Right lobe of liver (tissue), 6 donors: Measurements from ENCODE around the gene ALDH1A1. TPM values are rescaled to one million over a fixed set of nuclear protein-coding genes. Genes with fewer than 3 reads are reported as not detected.

Experiments
- ATAC-seq, 4 donors: fragments of 200-7000 bp; cut with Tn5 transposase; one replicate each; pipeline ENCODE4 v1.9.1; 2020; ENCODE audit warnings: mild to moderate bottlenecking in 4 of 4, moderate library complexity in 4 of 4
- DNase-seq, 3 donors: peaks; one replicate each; pipeline ENCODE4 v3.0.0-alpha.2; 2020
- H3K27ac ChIP-seq, 3 donors: fragments of 200-600 bp; one replicate each; pipeline ENCODE4 v1.8.0; 2022
- H3K27me3 ChIP-seq, 2 donors: fragments of 200-600 bp; one replicate each; pipeline ENCODE4 v1.8.0; 2022
- H3K36me3 ChIP-seq, 4 donors: fragments of 200-600 bp; sonication (generic) in 1 of 4; one replicate each; pipeline versions ENCODE4 v1.5.1 to v1.8.0; 2017 to 2022; ENCODE audit warnings: control low read depth in 1 of 4
- H3K4me1 ChIP-seq, 4 donors: fragments of 200-600 bp; sonication (generic) in 1 of 4; one replicate each; pipeline versions ENCODE4 v1.5.1 to v1.8.0; 2017 to 2022; ENCODE audit warnings: control low read depth in 1 of 4
- H3K4me3 ChIP-seq, 3 donors: fragments of 200-600 bp; one replicate each; pipeline ENCODE4 v1.8.0; 2022
- H3K9me3 ChIP-seq, 4 donors: fragments of 200-600 bp; sonication (generic) in 1 of 4; one replicate each; pipeline versions ENCODE4 v1.5.1 to v1.8.0; 2017 to 2022; ENCODE audit warnings: control low read depth in 1 of 4
- POLR2A ChIP-seq: fragments of 450-650 bp; IDR thresholded peaks from one replicate; pipeline ENCODE4 v1.6.1; 2017; ENCODE audit warnings: antibody characterized with exemption, mild to moderate bottlenecking
- WGBS: methylation state at CpG from one replicate; pipeline ENCODE4 v1.1.6; 2018; ENCODE audit warnings: low coverage, low lambda C conversion rate; ENCODE audit not compliant: insufficient coverage; ENCODE audit errors: missing lambda C conversion rate; 5-methylcytosine and 5-hydroxymethylcytosine counted together
- intact Hi-C, 2 donors: fragments of 100-400 bp; cut with DNase I; formaldehyde crosslinking; loops; one replicate each; pipeline versions ENCODE4 v1.11.2 to v1.14.1; 2022
- total RNA-seq, 6 experiments: library from RNA; depleted of rRNA in 2 of 6; stranded (reverse); fragments of >200 nt in 2 of 6; fragmentation: NEBNext Ultra II Directional in 3 of 6; extraction: Animal tissue kit (Norgen Biotek cat#: 25700) in 3 of 6; gene quantifications; one replicate each; pipeline versions ENCODE4 v1.1.0 to v1.2.4, GENCODE V29; 2016 to 2023
- TF ChIP-seq, protein P1 (sequence below), 4 donors: fragments of 200-600 bp in 3 of 4; fragments of 450-650 bp in 1 of 4; IDR thresholded peaks; one replicate each; pipeline versions ENCODE4 v1.5.1 to v1.8.0; 2016 to 2022; ENCODE audit warnings: antibody characterized with exemption in 4 of 4, mild to moderate bottlenecking in 2 of 4
- donor health status: DM: no; HTN: yes; CAD: no.
- donor health status: DM: no; HTN: no; CAD: no.
- donor health status: DM: no; HTN: no; CAD: no.
- donor health status: DM: no; HTN: yes; CAD: no.
- donor health status: DM: no; HTN: yes; CAD: no.

Gene ALDH1A1
- total RNA-seq, 6 experiments from 2014 or later: 309 to 1,702 (median 521) TPM

GRCh38 chr9:72857624-72857996 lies 95.2 kb downstream of the ALDH1A1 start:
- peak overlapping the region; percentile 64 to 92 (median 83) for H3K27ac ChIP-seq
- TF ChIP-seq POLR2A: no peak
- TF ChIP-seq, protein P1, sequence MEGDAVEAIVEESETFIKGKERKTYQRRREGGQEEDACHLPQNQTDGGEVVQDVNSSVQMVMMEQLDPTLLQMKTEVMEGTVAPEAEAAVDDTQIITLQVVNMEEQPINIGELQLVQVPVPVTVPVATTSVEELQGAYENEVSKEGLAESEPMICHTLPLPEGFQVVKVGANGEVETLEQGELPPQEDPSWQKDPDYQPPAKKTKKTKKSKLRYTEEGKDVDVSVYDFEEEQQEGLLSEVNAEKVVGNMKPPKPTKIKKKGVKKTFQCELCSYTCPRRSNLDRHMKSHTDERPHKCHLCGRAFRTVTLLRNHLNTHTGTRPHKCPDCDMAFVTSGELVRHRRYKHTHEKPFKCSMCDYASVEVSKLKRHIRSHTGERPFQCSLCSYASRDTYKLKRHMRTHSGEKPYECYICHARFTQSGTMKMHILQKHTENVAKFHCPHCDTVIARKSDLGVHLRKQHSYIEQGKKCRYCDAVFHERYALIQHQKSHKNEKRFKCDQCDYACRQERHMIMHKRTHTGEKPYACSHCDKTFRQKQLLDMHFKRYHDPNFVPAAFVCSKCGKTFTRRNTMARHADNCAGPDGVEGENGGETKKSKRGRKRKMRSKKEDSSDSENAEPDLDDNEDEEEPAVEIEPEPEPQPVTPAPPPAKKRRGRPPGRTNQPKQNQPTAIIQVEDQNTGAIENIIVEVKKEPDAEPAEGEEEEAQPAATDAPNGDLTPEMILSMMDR (IDR thresholded peaks at IDR 0.05): no peak

DNA sequence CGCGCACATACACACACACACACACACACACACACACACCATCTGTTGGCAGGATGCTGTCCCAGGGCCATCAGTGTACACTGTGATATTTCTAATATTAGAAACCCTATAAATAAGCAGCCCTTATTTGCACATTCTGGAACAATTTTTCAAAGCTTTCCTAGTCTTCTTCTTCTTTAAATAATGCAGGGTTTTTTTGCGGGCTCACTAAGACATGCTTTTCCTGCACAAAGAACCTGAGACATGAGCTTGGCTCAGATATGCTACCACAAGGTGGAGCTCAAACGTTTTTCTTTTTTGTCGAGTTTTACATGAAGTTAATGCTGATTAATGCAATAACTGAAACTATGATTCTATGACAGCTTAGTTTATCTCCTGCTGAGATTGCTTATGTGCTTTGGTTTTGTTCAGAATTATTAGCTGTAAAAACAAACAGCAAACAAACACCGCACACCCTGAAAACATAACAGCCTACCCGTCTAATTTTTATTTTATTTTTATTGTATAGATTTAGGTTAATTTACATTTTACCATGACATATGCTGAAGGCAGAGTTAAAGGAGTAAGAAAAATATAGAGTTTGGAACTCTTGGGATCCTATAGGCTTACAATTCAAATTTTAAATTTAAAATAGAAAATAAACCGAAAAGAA lies 95.8 kb downstream of the ALDH1A1 start:
- no peaks in the 10 kb centered on the region for H3K27me3 ChIP-seq
- H3K4me3 ChIP-seq: no peak overlapping the region
- H3K4me1 ChIP-seq: peaks cover 0 to 30% (median 8%) of the 10 kb centered on the region in 4 donors
- WGBS: 40% methylated on average over 8 of the region's 8 CpGs
- TF ChIP-seq POLR2A: no peak
- TF ChIP-seq, protein P1 (IDR thresholded peaks at IDR 0.05): peak; percentile 58 to 81 (median 69)
- ATAC-seq (peak; percentile 72 to 75 (median 73)), DNase-seq (no peak)
- peak overlapping the region; percentile 64 to 92 (median 83) for H3K27ac ChIP-seq
- H3K36me3 ChIP-seq: no peaks in the 10 kb centered on the region
- intact Hi-C loops: no loop called here
- H3K9me3 ChIP-seq: no peaks in the 10 kb centered on the region

More at GRCh38 chr9:72857624-72857996, 95.2 kb downstream of the ALDH1A1 start:
- intact Hi-C loops: no loop called here
- H3K4me3 ChIP-seq: no peak overlapping the region
- no peaks in the 10 kb centered on the region for H3K9me3 ChIP-seq
- H3K27me3 ChIP-seq: no peaks in the 10 kb centered on the region
- H3K4me1 ChIP-seq: peaks cover 0 to 30% (median 8%) of the 10 kb centered on the region in 4 donors
- peak; percentile 36 to 52 (median 40) for ATAC-seq
- no peak for DNase-seq
- no peaks in the 10 kb centered on the region for H3K36me3 ChIP-seq
- WGBS: 86% methylated on average over 2 of the region's 2 CpGs

DNA sequence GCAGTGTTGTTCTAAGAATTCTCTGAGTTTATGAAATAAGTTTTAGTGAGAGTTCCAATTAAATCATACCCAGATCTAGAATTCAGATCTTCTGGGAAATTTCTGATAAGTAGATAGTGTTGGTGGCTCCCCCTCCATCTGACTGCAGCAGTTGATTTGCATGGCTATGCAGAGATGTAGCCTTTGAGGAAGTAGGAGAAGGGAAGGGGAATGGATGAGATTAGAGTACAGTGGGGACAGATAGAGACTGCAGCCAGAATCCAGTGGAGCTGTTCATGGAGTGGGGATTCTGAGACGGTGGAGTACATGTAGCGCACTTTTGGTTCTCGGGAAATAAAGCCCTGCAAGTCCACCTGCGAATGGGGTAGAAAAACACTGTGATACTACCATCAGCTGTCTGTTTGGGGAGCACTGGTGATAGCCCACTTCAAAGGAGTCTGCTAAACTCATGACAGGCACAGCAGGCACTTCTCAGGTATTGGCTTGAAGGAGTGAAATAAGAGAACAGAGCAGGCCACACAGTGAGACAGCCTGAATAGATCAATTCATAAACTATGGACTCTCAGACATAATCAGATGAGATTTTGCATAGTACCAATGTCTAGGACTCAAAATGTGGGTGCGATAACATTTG lies 96.8 kb downstream of the ALDH1A1 start:
- Histone ChIP-seq H3K36me3 (no peaks in the 10 kb centered on the region), H3K27me3 (no peaks in the 10 kb centered on the region), H3K4me1 (peaks cover 0 to 30% (median 8%) of the 10 kb centered on the region in 4 donors), H3K4me3 (no peak overlapping the region), H3K27ac (no peak overlapping the region), H3K9me3 (no peaks in the 10 kb centered on the region)
- intact Hi-C loops: no loop called here
- no peak for DNase-seq
- TF ChIP-seq, protein P1 (IDR thresholded peaks at IDR 0.05): no peak
- TF ChIP-seq POLR2A: no peak
- ATAC-seq: no peak
- 87% methylated on average over 5 of the region's 5 CpGs for WGBS

GRCh38 chr9:72855321-72855720 lies 97.5 kb downstream of the ALDH1A1 start:
- no peak overlapping the region for H3K27ac ChIP-seq
- no peak overlapping the region for H3K4me3 ChIP-seq
- peaks cover 0 to 30% (median 8%) of the 10 kb centered on the region in 4 donors for H3K4me1 ChIP-seq
- no peak for TF ChIP-seq POLR2A
- TF ChIP-seq, protein P1 (IDR thresholded peaks at IDR 0.05): no peak
- no peaks in the 10 kb centered on the region for H3K27me3 ChIP-seq
- 100% methylated on average over 1 of the region's 1 CpG for whole genome bisulfite sequencing
- DNase-seq (no peak), ATAC-seq (no peak)
- no peaks in the 10 kb centered on the region for H3K36me3 ChIP-seq
- intact Hi-C loops: no loop called here
- H3K9me3 ChIP-seq: no peaks in the 10 kb centered on the region

Other genes with a start within 250 kb of the ALDH1A1 start
- 10 to 100 TPM in 4 of 6 experiments, 1 to 10 TPM in 2; 3.2 to 16.8 (median 12.5) TPM for gene ANXA1, start 198.8 kb upstream of the ALDH1A1 start, total RNA-seq